Loucy (cell line): ENCODE results near the gene IQCN.

Experiments used
- EZH2phosphoT487 ChIP-seq: fragments of 200-600 bp; IDR thresholded peaks from 2 replicates; pipeline ENCODE4 v1.6.1; 2018; ENCODE audit warnings: antibody characterized with exemption, mild to moderate bottlenecking, moderate library complexity, borderline replicate concordance
- TF ChIP-seq, protein P1 (sequence below): fragments of 200-600 bp; sonication (generic); conservative IDR thresholded peaks from 2 replicates; pipeline ENCODE4 v1.5.1; 2014; ENCODE audit warnings: mild to moderate bottlenecking, antibody characterized with exemption, low read length

DNA sequence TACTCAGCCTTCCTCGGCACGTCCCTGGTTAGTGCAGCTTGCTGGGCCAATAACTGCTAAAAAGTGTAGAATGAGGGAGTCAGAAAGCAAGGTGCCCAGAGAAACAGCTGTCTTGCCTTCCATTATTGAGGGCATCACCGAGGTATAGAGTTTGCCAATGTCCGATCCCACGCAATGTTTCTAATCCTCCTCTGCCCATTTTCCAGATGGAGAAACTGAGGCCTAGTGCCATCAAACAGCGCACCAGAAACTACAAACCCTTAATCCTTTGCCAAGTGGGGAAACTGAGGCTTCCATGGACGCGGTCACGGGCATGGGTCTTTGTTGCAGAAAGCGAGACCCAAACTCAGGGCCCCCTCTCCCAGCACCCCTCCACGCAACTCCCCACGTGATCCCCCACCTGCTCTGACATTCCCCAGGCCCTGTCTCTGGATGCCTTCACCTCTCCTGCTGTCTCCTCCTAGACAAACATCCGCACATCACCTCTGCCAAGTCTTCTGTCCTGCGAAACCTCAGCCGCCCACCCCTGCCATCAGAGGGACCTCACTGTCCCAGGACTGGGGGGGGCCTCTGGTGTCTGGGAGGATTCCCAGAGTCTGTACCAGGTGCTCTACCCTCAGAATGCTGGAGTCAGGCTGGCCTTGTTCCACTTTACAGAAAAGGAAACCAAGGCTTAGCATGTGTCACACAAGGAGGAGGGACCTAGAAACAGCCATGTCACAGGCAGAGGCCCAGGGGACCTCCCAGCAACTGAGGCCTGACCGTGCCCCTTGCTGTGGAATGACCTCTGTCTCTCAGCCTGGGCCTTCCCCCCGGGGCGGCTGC is 47.1 kb downstream of the IQCN start:
- TF ChIP-seq, protein P1, sequence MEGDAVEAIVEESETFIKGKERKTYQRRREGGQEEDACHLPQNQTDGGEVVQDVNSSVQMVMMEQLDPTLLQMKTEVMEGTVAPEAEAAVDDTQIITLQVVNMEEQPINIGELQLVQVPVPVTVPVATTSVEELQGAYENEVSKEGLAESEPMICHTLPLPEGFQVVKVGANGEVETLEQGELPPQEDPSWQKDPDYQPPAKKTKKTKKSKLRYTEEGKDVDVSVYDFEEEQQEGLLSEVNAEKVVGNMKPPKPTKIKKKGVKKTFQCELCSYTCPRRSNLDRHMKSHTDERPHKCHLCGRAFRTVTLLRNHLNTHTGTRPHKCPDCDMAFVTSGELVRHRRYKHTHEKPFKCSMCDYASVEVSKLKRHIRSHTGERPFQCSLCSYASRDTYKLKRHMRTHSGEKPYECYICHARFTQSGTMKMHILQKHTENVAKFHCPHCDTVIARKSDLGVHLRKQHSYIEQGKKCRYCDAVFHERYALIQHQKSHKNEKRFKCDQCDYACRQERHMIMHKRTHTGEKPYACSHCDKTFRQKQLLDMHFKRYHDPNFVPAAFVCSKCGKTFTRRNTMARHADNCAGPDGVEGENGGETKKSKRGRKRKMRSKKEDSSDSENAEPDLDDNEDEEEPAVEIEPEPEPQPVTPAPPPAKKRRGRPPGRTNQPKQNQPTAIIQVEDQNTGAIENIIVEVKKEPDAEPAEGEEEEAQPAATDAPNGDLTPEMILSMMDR, result no peak
- TF ChIP-seq EZH2phosphoT487, result no peak
